Measurements from ENCODE around the gene NHLH1. TPM values are rescaled to one million over a fixed set of nuclear protein-coding genes. Genes with fewer than 3 reads are reported as not detected.

Gene NHLH1
- total RNA-seq, 6 donors from 2014 or later: 0.20 to 1.0 (median 0.33) TPM; not detected in 3

- H3K36me3 ChIP-seq: no peaks in the 10 kb centered on the region
- H3K4me3 ChIP-seq: no peak overlapping the region
- 44 to 51% methylated on average over 6 of the region's 6 CpGs for WGBS, 2 donors
- no peaks in the 10 kb centered on the region for H3K9me3 ChIP-seq
- DNase-seq (no peak), ATAC-seq (ENCODE audit: low FRiP score in 2 of 2) (no peak)
- H3K4me1 ChIP-seq: peaks cover 0 to 6% (median 2%) of the 10 kb centered on the region in 4 donors
- TF ChIP-seq EP300 (IDR thresholded peaks at IDR 0.05): no peak
- no peak for TF ChIP-seq CTCF (IDR thresholded peaks at IDR 0.05)
- no peak for TF ChIP-seq POLR2AphosphoS5 (IDR thresholded peaks at IDR 0.05)
- no peak for TF ChIP-seq POLR2A (IDR thresholded peaks at IDR 0.05)
- H3K27me3 ChIP-seq: no peaks in the 10 kb centered on the region
- H3K27ac ChIP-seq: no peak overlapping the region
These were observed 44.6 kb downstream of the NHLH1 start for GRCh38 chr1:160411271-160412027.

- Histone ChIP-seq H3K27ac (no peak overlapping the region), H3K36me3 (no peaks in the 10 kb centered on the region), H3K4me1 (peaks cover 0 to 6% (median 2%) of the 10 kb centered on the region in 4 donors), H3K4me3 (no peak overlapping the region), H3K9me3 (no peaks in the 10 kb centered on the region), H3K27me3 (no peaks in the 10 kb centered on the region)
- 82 to 92% methylated on average over 3 of the region's 3 CpGs for WGBS, 2 donors
- no peak for ATAC-seq (ENCODE audit: low FRiP score in 2 of 2)
- DNase-seq: no peak
- TF ChIP-seq POLR2AphosphoS5 (IDR thresholded peaks at IDR 0.05) (no peak), CTCF (IDR thresholded peaks at IDR 0.05) (no peak), POLR2A (IDR thresholded peaks at IDR 0.05) (no peak), EP300 (IDR thresholded peaks at IDR 0.05) (no peak)
These were observed 45.1 kb downstream of the NHLH1 start for GRCh38 chr1:160412028-160412362.

GRCh38 chr1:160413716-160414115, 46.8 kb downstream of the NHLH1 start:
- H3K4me3 ChIP-seq: no peak overlapping the region
- no peaks in the 10 kb centered on the region for H3K9me3 ChIP-seq
- DNase-seq (no peak), ATAC-seq (ENCODE audit: low FRiP score in 2 of 2) (no peak)
- H3K4me1 ChIP-seq: peaks cover 0 to 6% (median 2%) of the 10 kb centered on the region in 4 donors
- H3K36me3 ChIP-seq: peaks cover 0 to under 1% (median 0%) of the 10 kb centered on the region in 4 donors
- WGBS, 2 donors: 88 to 91% methylated on average over 3 of the region's 3 CpGs
- no peak overlapping the region for H3K27ac ChIP-seq
- H3K27me3 ChIP-seq: no peaks in the 10 kb centered on the region
- TF ChIP-seq POLR2A (IDR thresholded peaks at IDR 0.05): no peak
- TF ChIP-seq EP300 (IDR thresholded peaks at IDR 0.05): no peak
- TF ChIP-seq CTCF (IDR thresholded peaks at IDR 0.05): no peak
- TF ChIP-seq POLR2AphosphoS5 (IDR thresholded peaks at IDR 0.05): no peak

GRCh38 chr1:160414881-160415280, 48.0 kb downstream of the NHLH1 start:
- Histone ChIP-seq H3K9me3 (no peaks in the 10 kb centered on the region), H3K4me3 (no peak overlapping the region), H3K4me1 (peaks cover 0 to 6% (median 0%) of the 10 kb centered on the region in 4 donors), H3K36me3 (peaks cover 0 to 7% (median 2%) of the 10 kb centered on the region in 4 donors), H3K27me3 (no peaks in the 10 kb centered on the region), H3K27ac (no peak overlapping the region)
- ATAC-seq (ENCODE audit: low FRiP score in 2 of 2) (no peak), DNase-seq (no peak)
- TF ChIP-seq POLR2AphosphoS5 (IDR thresholded peaks at IDR 0.05): no peak
- TF ChIP-seq CTCF (IDR thresholded peaks at IDR 0.05): no peak
- TF ChIP-seq POLR2A (IDR thresholded peaks at IDR 0.05): no peak
- no peak for TF ChIP-seq EP300 (IDR thresholded peaks at IDR 0.05)
- 86 to 90% methylated on average over 2 of the region's 2 CpGs for WGBS, 2 donors
